GM12892 (cell line): ENCODE measurements around the gene TEX2.
A peak's percentile ranks its signal among the peaks of the same experiment; 100 is the strongest.
"Not testable (repeated sequence)": the region's sequence is repeated elsewhere in the genome, so short reads cannot be mapped to it uniquely, and the experiment has no call there.

Experiments used
- DNase-seq: peaks from one replicate; pipeline ENCODE4 v3.0.0; 2011; ENCODE audit not compliant: insufficient read length
- FAIRE-seq: peaks from 2 replicates; lab custom pipeline; 2011; peaks lifted over from hg19 to GRCh38; lab: Jason Lieb, UNC
- POLR2A ChIP-seq: IDR thresholded peaks from 2 replicates; pipeline ENCODE4 v1.6.1; 2011; ENCODE audit warnings: low read depth, low read length, control low read depth
- POLR2AphosphoS5 ChIP-seq: IDR thresholded peaks from 2 replicates; pipeline ENCODE4 v1.6.1; 2011; ENCODE audit warnings: low read depth, low read length, control low read depth
- TAF1 ChIP-seq: IDR thresholded peaks from 2 replicates; pipeline ENCODE4 v1.6.1; 2011; ENCODE audit warnings: low read depth, mild to moderate bottlenecking, control low read depth, low read length, borderline replicate concordance

Gene TEX2

GRCh38 chr17:64174686-64175456 is 88.2 kb downstream of the TEX2 start:
- FAIRE-seq: no peak
- no peak for TF ChIP-seq POLR2A
- TF ChIP-seq POLR2AphosphoS5: no peak
- no peak for TF ChIP-seq TAF1
- no peak for DNase-seq

GRCh38 chr17:64173646-64174045 is 89.4 kb downstream of the TEX2 start:
- FAIRE-seq (no peak), DNase-seq (no peak)
- TF ChIP-seq POLR2A: no peak
- no peak for TF ChIP-seq POLR2AphosphoS5
- no peak for TF ChIP-seq TAF1

GRCh38 chr17:64172510-64172909 is 90.5 kb downstream of the TEX2 start:
- no peak for TF ChIP-seq TAF1
- no peak for TF ChIP-seq POLR2A
- no peak for TF ChIP-seq POLR2AphosphoS5
- no peak for FAIRE-seq
- DNase-seq: no peak

GRCh38 chr17:64171041-64171440 is 92.0 kb downstream of the TEX2 start:
- DNase-seq (no peak), FAIRE-seq (no peak)
- TF ChIP-seq POLR2A (no peak), TAF1 (no peak), POLR2AphosphoS5 (no peak)

- FAIRE-seq (no peak), DNase-seq (no peak)
- no peak for TF ChIP-seq POLR2AphosphoS5
- no peak for TF ChIP-seq TAF1
- no peak for TF ChIP-seq POLR2A
Measured at GRCh38 chr17:64170286-64170685, 92.8 kb downstream of the TEX2 start.

- DNase-seq, FAIRE-seq: not testable (repeated sequence)
Measured at GRCh38 chr17:64167666-64168065, 95.4 kb downstream of the TEX2 start.

- DNase-seq: no peak
- no peak for FAIRE-seq
- TF ChIP-seq POLR2A (no peak), POLR2AphosphoS5 (no peak), TAF1 (no peak)
Measured at GRCh38 chr17:64166876-64167275, 96.2 kb downstream of the TEX2 start.

GRCh38 chr17:64165347-64165746 is 97.7 kb downstream of the TEX2 start:
- FAIRE-seq (no peak), DNase-seq (no peak)
- TF ChIP-seq TAF1 (no peak), POLR2A (no peak), POLR2AphosphoS5 (no peak)

- FAIRE-seq: no peak
- no peak for DNase-seq
- TF ChIP-seq TAF1 (no peak), POLR2A (no peak), POLR2AphosphoS5 (no peak)
Measured at GRCh38 chr17:64164596-64165285, 98.3 kb downstream of the TEX2 start.

GRCh38 chr17:64163468-64163867 is 99.6 kb downstream of the TEX2 start:
- TF ChIP-seq POLR2A: no peak
- no peak for TF ChIP-seq POLR2AphosphoS5
- DNase-seq (no peak), FAIRE-seq (no peak)

- TF ChIP-seq TAF1 (no peak), POLR2AphosphoS5 (no peak), POLR2A (no peak)
- FAIRE-seq (no peak), DNase-seq (no peak)
Measured at GRCh38 chr17:64162554-64162953, 100.5 kb downstream of the TEX2 start.

GRCh38 chr17:64161380-64162176 is 101.5 kb downstream of the TEX2 start:
- peak; percentile 27 for FAIRE-seq
- no peak for TF ChIP-seq POLR2A
- no peak for TF ChIP-seq POLR2AphosphoS5
- TF ChIP-seq TAF1: no peak
- no peak for DNase-seq

GRCh38 chr17:64160378-64160777 is 102.7 kb downstream of the TEX2 start:
- TF ChIP-seq TAF1 (no peak), POLR2AphosphoS5 (no peak), POLR2A (no peak)
- no peak for FAIRE-seq
- no peak for DNase-seq
